Motor neuron (in vitro differentiated cells): Measurements from ENCODE around the gene ARHGEF33. TPM values are rescaled to one million over a fixed set of nuclear protein-coding genes. Genes with fewer than 3 reads are reported as not detected.
A peak's percentile ranks its signal among the peaks of the same experiment; 100 is the strongest.
"Not testable (repeated sequence)": the region's sequence is repeated elsewhere in the genome, so short reads cannot be mapped to it uniquely, and the experiment has no call there.

Experiments used
- ATAC-seq, 8 experiments: fragments of 200-7000 bp; cut with Tn5 transposase; replicated peaks in 6 of 8; 2 replicates each; pipeline ENCODE4 v1.8.0; 2021; ENCODE audit warnings: mild to moderate bottlenecking in 8 of 8, moderate library complexity in 8 of 8
- H3K27ac ChIP-seq, 2 donors: fragments of 250-450 bp; sonication (Bioruptor Pico); 2 replicates each; pipeline ENCODE4 v1.9.0; 2021; ENCODE audit warnings: antibody characterized with exemption in 2 of 2, mild to moderate bottlenecking in 2 of 2, moderate library complexity in 1 of 2
- H3K4me1 ChIP-seq, 2 donors: fragments of 250-450 bp; sonication (Bioruptor Pico); replicated peaks in 1 of 2; 2 replicates each; pipeline ENCODE4 v1.6.1; 2021; ENCODE audit warnings: antibody characterized with exemption in 2 of 2, mild to moderate bottlenecking in 2 of 2, moderate library complexity in 1 of 2
- H3K4me3 ChIP-seq, 5 donors: fragments of 250-450 bp; sonication (Bioruptor Pico); 2 replicates each; pipeline ENCODE4 v1.9.0; 2021; ENCODE audit warnings: antibody characterized with exemption in 5 of 5, mild to moderate bottlenecking in 5 of 5, moderate library complexity in 4 of 5
- WGBS, 10 experiments: fragments of 450-650 bp; shearing (Covaris generic); methylation state at CpG; one replicate each; pipeline ENCODE4 v1.0.0; 2022; 5-methylcytosine and 5-hydroxymethylcytosine counted together
- in situ Hi-C, 9 experiments: fragments of 400-800 bp; cut with MboI; loops; one replicate each; pipeline ENCODE4 v1.15.0; 2021; ENCODE audit warnings: low sequenced_read_pairs in 9 of 9, low pct_unique_long_range_greater_than_20kb in 2 of 9; ENCODE audit not compliant: unreplicated experiment in 9 of 9
- total RNA-seq, 8 experiments: library from RNA; unstranded; fragments of 300-600 nt; gene quantifications; 2 replicates each; pipeline versions ENCODE4 v1.2.3 to v1.2.4, GENCODE V29; 2022

ARHGEF33 gene
- total RNA-seq, 8 experiments from 2014 or later, result 0.41 to 6.0 (median 1.5) TPM

- Histone ChIP-seq H3K4me3 (no peak overlapping the region), H3K27ac (no peak overlapping the region), H3K4me1 (no peaks in the 10 kb centered on the region)
- WGBS, 10 experiments, result 33 to 80% (median 65%) methylated on average over 3 to 9 of the region's 9 CpGs; no CpG with 5 or more reads in 2 of the 10 experiments
- in situ Hi-C loops, result loop anchor here in 1 of 9 experiments (25.0 kb wide), 1 partner anchor 311 kb away; the partner anchor contains the start of gene CDKL4
- no peak for ATAC-seq
These were observed 36.3 kb downstream of the ARHGEF33 start for GRCh38 chr2:38925982-38926381.

GRCh38 chr2:38930600-38930999, 40.9 kb downstream of the ARHGEF33 start:
- no peak overlapping the region for H3K4me3 ChIP-seq
- no peaks in the 10 kb centered on the region for H3K4me1 ChIP-seq
- in situ Hi-C loops, result loop anchor here in 1 of 9 experiments (25.0 kb wide), 1 partner anchor 307 kb away; the partner anchor contains the start of gene CDKL4
- no peak for ATAC-seq
- 47 to 100% (median 86%) methylated on average over 1 to 2 of the region's 2 CpGs for WGBS, 10 experiments
- H3K27ac ChIP-seq, result no peak overlapping the region

- Histone ChIP-seq H3K27ac (no peak overlapping the region), H3K4me3 (no peak overlapping the region), H3K4me1 (no peaks in the 10 kb centered on the region)
- WGBS, 10 experiments, result 0 to 60% (median 19%) methylated on average over 1 of the region's 1 CpG; no CpG with 5 or more reads in 4 of the 10 experiments
- no peak for ATAC-seq
- in situ Hi-C loops, result loop anchor here in 1 of 9 experiments (25.0 kb wide), 1 partner anchor 305 kb away; the partner anchor contains the start of gene CDKL4
These were observed 42.9 kb downstream of the ARHGEF33 start for GRCh38 chr2:38932586-38932985.

DNA sequence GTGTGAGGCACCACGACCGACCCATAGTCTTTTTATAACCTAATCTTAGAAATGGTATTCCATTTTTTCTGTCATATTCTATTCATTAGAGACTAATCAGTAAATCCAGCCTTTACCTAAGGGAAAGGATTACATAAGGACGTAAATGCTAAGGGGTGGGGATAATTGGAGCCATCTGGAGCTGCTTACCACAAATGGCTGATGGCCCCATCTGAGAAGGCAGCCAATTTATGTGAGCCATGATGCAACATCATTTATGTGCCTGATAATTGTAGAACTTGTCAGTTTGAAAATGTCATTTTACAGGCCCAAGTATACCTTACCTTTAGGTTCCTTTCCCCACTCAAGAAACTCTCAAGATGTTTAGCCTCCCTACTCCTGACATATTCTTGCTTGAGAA, 44.0 kb downstream of the ARHGEF33 start:
- 6 to 100% (median 56%) methylated on average over 1 to 3 of the region's 3 CpGs; no CpG with 5 or more reads in 2 of the 10 experiments for WGBS, 10 experiments
- no peaks in the 10 kb centered on the region for H3K4me1 ChIP-seq
- no peak overlapping the region for H3K4me3 ChIP-seq
- H3K27ac ChIP-seq, result no peak overlapping the region
- peak in 2 of 8 experiments; percentile 94 to 95 for ATAC-seq
- in situ Hi-C loops, result loop anchor here in 1 of 9 experiments (25.0 kb wide), 1 partner anchor 304 kb away; the partner anchor contains the start of gene CDKL4

- Histone ChIP-seq H3K4me3 (no peak overlapping the region), H3K4me1 (no peaks in the 10 kb centered on the region), H3K27ac (no peak overlapping the region)
- in situ Hi-C loops, result loop anchor here in 1 of 9 experiments (25.0 kb wide), 1 partner anchor 303 kb away; the partner anchor contains the start of gene CDKL4
- WGBS, 10 experiments, result 57 to 98% (median 84%) methylated on average over 2 to 5 of the region's 5 CpGs; no CpG with 5 or more reads in 1 of the 10 experiments
- ATAC-seq, result no peak
These were observed 45.1 kb downstream of the ARHGEF33 start for GRCh38 chr2:38934742-38935141.

GRCh38 chr2:38935568-38936172, 46.0 kb downstream of the ARHGEF33 start:
- no peak overlapping the region for H3K27ac ChIP-seq
- 26 to 100% (median 74%) methylated on average over 1 to 4 of the region's 4 CpGs; no CpG with 5 or more reads in 1 of the 10 experiments for WGBS, 10 experiments
- no peaks in the 10 kb centered on the region for H3K4me1 ChIP-seq
- no peak for ATAC-seq
- in situ Hi-C loops, result loop anchor here in 1 of 9 experiments (25.0 kb wide), 1 partner anchor 302 kb away; the partner anchor contains the start of gene CDKL4
- no peak overlapping the region for H3K4me3 ChIP-seq

GRCh38 chr2:38936516-38936915, 46.8 kb downstream of the ARHGEF33 start:
- not testable (repeated sequence) for H3K4me1 ChIP-seq, H3K27ac ChIP-seq, ATAC-seq, H3K4me3 ChIP-seq
- WGBS, 10 experiments, result 49 to 89% (median 80%) methylated on average over 1 to 5 of the region's 6 CpGs; no CpG with 5 or more reads in 3 of the 10 experiments
- in situ Hi-C loops, result loop anchor here in 1 of 9 experiments (25.0 kb wide), 1 partner anchor 301 kb away; the partner anchor contains the start of gene CDKL4

GRCh38 chr2:38937548-38937947, 47.9 kb downstream of the ARHGEF33 start:
- in situ Hi-C loops, result loop anchor here in 1 of 9 experiments (25.0 kb wide), 1 partner anchor 300 kb away; the partner anchor contains the start of gene CDKL4
- WGBS, 10 experiments, result 55 to 100% (median 88%) methylated on average over 1 to 3 of the region's 3 CpGs; no CpG with 5 or more reads in 4 of the 10 experiments
- no peaks in the 10 kb centered on the region for H3K4me1 ChIP-seq
- no peak overlapping the region for H3K4me3 ChIP-seq
- no peak overlapping the region for H3K27ac ChIP-seq
- ATAC-seq, result no peak

- in situ Hi-C loops, result loop anchor here in 1 of 9 experiments (25.0 kb wide), 1 partner anchor 297 kb away; the partner anchor contains the start of gene CDKL4
- Histone ChIP-seq H3K4me1 (no peaks in the 10 kb centered on the region), H3K4me3 (no peak overlapping the region), H3K27ac (no peak overlapping the region)
- peak in 1 of 8 experiments; percentile 7 for ATAC-seq
- whole genome bisulfite sequencing, 10 experiments, result 0 to 80% (median 57%) methylated on average over 1 of the region's 1 CpG; no CpG with 5 or more reads in 2 of the 10 experiments
These were observed 51.1 kb downstream of the ARHGEF33 start for GRCh38 chr2:38940746-38941145.

GRCh38 chr2:38943784-38944183, 54.1 kb downstream of the ARHGEF33 start:
- no peaks in the 10 kb centered on the region for H3K4me1 ChIP-seq
- no peak overlapping the region for H3K4me3 ChIP-seq
- no peak overlapping the region for H3K27ac ChIP-seq
- ATAC-seq, result no peak
- in situ Hi-C loops, result loop anchor here in 1 of 9 experiments (25.0 kb wide), 1 partner anchor 294 kb away; the partner anchor contains the start of gene CDKL4

DNA sequence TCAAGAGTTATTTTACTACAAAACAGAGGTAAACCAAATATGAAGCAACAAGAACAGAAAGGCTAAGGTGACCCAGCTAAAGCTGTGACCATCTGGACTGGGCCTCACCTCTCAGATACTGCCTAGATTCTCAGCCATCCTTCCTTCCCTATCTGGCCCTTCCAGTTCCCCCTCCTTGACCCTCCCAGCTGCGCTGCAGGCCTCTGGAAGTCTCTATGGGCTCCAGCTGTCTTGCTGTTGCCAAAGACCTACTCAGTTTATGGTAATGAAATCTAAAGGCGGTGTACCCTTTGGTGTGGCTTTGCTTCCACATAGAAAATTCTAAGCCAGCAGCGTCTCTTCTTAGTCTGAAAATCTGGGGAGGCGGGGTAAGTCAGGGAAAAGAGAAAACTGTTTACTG, 55.7 kb downstream of the ARHGEF33 start:
- Histone ChIP-seq H3K4me3 (no peak overlapping the region), H3K4me1 (no peaks in the 10 kb centered on the region), H3K27ac (no peak overlapping the region)
- ATAC-seq, result peak in 3 of 8 experiments; percentile 47 to 89 (median 62)
- in situ Hi-C loops, result loop anchor here in 1 of 9 experiments (25.0 kb wide), 1 partner anchor 292 kb away; the partner anchor contains the start of gene CDKL4
- 0 to 100% (median 67%) methylated on average over 1 to 4 of the region's 4 CpGs; no CpG with 5 or more reads in 3 of the 10 experiments for WGBS, 10 experiments

GRCh38 chr2:38945911-38946310, 56.2 kb downstream of the ARHGEF33 start:
- H3K27ac ChIP-seq, result no peak overlapping the region
- in situ Hi-C loops, result loop anchor here in 1 of 9 experiments (25.0 kb wide), 1 partner anchor 291 kb away; the partner anchor contains the start of gene CDKL4
- 75 to 98% (median 82%) methylated on average over 1 to 5 of the region's 5 CpGs; no CpG with 5 or more reads in 3 of the 10 experiments for WGBS, 10 experiments
- H3K4me3 ChIP-seq, result no peak overlapping the region
- no peaks in the 10 kb centered on the region for H3K4me1 ChIP-seq
- ATAC-seq, result no peak
